ENCODE results near the gene BRINP3.
A peak's percentile ranks its signal among the peaks of the same experiment; 100 is the strongest.

The BRINP3 gene

GRCh38 chr1:190444464-190444863 lies 33.2 kb downstream of the BRINP3 start:
- DNase-seq: no peak

- DNase-seq: no peak
Observed at GRCh38 chr1:190439447-190439846, 38.2 kb downstream of the BRINP3 start.

GRCh38 chr1:190436615-190437014 lies 41.0 kb downstream of the BRINP3 start:
- peak; percentile 38 for DNase-seq

GRCh38 chr1:190429932-190430331 lies 47.7 kb downstream of the BRINP3 start:
- DNase-seq: no peak

- DNase-seq: no peak
Observed at GRCh38 chr1:190429141-190429540, 48.5 kb downstream of the BRINP3 start.

GRCh38 chr1:190416239-190416638 lies 61.4 kb downstream of the BRINP3 start:
- no peak for DNase-seq

- no peak for DNase-seq
Observed at GRCh38 chr1:190413142-190413541, 64.5 kb downstream of the BRINP3 start.

GRCh38 chr1:190403402-190403801 lies 74.3 kb downstream of the BRINP3 start:
- no peak for DNase-seq

- no peak for DNase-seq
Observed at GRCh38 chr1:190399233-190399632, 78.4 kb downstream of the BRINP3 start.

- no peak for DNase-seq
Observed at GRCh38 chr1:190391582-190391981, 86.1 kb downstream of the BRINP3 start.

- DNase-seq: no peak
Observed at GRCh38 chr1:190377991-190378390, 99.7 kb downstream of the BRINP3 start.

GRCh38 chr1:190377294-190377693 lies 100.4 kb downstream of the BRINP3 start:
- DNase-seq: no peak

GRCh38 chr1:190376044-190376443 lies 101.6 kb downstream of the BRINP3 start:
- DNase-seq: no peak

GRCh38 chr1:190373705-190374336 lies 103.8 kb downstream of the BRINP3 start:
- no peak for DNase-seq

- DNase-seq: no peak
Observed at GRCh38 chr1:190367200-190367599, 110.5 kb downstream of the BRINP3 start.

- no peak for DNase-seq
Observed at GRCh38 chr1:190365283-190365682, 112.4 kb downstream of the BRINP3 start.

GRCh38 chr1:190353538-190354101 lies 124.0 kb downstream of the BRINP3 start:
- no peak for DNase-seq

- DNase-seq: no peak
Observed at GRCh38 chr1:190344454-190344853, 133.2 kb downstream of the BRINP3 start.

GRCh38 chr1:190338829-190339228 lies 138.8 kb downstream of the BRINP3 start:
- no peak for DNase-seq

- no peak for DNase-seq
Observed at GRCh38 chr1:190328871-190329270, 148.8 kb downstream of the BRINP3 start.

GRCh38 chr1:190328361-190328760 lies 149.3 kb downstream of the BRINP3 start:
- no peak for DNase-seq

- DNase-seq: no peak
Observed at GRCh38 chr1:190327271-190327670, 150.4 kb downstream of the BRINP3 start.

GRCh38 chr1:190323530-190323929 lies 154.1 kb downstream of the BRINP3 start:
- DNase-seq: no peak

GRCh38 chr1:190322274-190322673 lies 155.4 kb downstream of the BRINP3 start:
- DNase-seq: no peak

- DNase-seq: no peak
Observed at GRCh38 chr1:190320952-190321351, 156.7 kb downstream of the BRINP3 start.

Data from HCEC 1CT (cell line).